ENCODE data around the gene HAT1.
A peak's percentile ranks its signal among the peaks of the same experiment; 100 is the strongest.
"Not testable (repeated sequence)": the region's sequence is repeated elsewhere in the genome, so short reads cannot be mapped to it uniquely, and the experiment has no call there.

The HAT1 gene

GRCh38 chr2:171923206-171923605 is 945 bp downstream of the HAT1 start:
- peak; percentile 24 for DNase-seq

- DNase-seq: no peak
These were observed 2.1 kb downstream of the HAT1 start for GRCh38 chr2:171924170-171924942.

GRCh38 chr2:171930385-171930784 is 8.1 kb downstream of the HAT1 start:
- DNase-seq: no peak

GRCh38 chr2:171939058-171939742 is 16.9 kb downstream of the HAT1 start:
- DNase-seq: no peak

- DNase-seq: no peak
These were observed 17.4 kb downstream of the HAT1 start for GRCh38 chr2:171939743-171940071.

- no peak for DNase-seq
These were observed 19.0 kb downstream of the HAT1 start for GRCh38 chr2:171941316-171941699.

GRCh38 chr2:171943869-171944268 is 21.6 kb downstream of the HAT1 start:
- no peak for DNase-seq

- DNase-seq: no peak
These were observed 30.0 kb downstream of the HAT1 start for GRCh38 chr2:171952276-171952675.

GRCh38 chr2:171952748-171953147 is 30.5 kb downstream of the HAT1 start:
- no peak for DNase-seq

GRCh38 chr2:171956135-171956825 is 34.0 kb downstream of the HAT1 start:
- DNase-seq: no peak

- peak; percentile 28 for DNase-seq
These were observed 34.8 kb downstream of the HAT1 start for GRCh38 chr2:171957061-171957460.

- no peak for DNase-seq
These were observed 36.2 kb downstream of the HAT1 start for GRCh38 chr2:171958475-171958874.

GRCh38 chr2:171959998-171960397 is 37.7 kb downstream of the HAT1 start:
- DNase-seq: no peak

GRCh38 chr2:171960570-171960969 is 38.3 kb downstream of the HAT1 start:
- no peak for DNase-seq

- DNase-seq: no peak
These were observed 40.9 kb downstream of the HAT1 start for GRCh38 chr2:171963198-171963597.

- no peak for DNase-seq
These were observed 42.0 kb downstream of the HAT1 start for GRCh38 chr2:171964308-171964707.

- no peak for DNase-seq
These were observed 43.0 kb downstream of the HAT1 start for GRCh38 chr2:171965238-171965637.

- DNase-seq: no peak
These were observed 43.4 kb downstream of the HAT1 start for GRCh38 chr2:171965661-171966060.

GRCh38 chr2:171966235-171966634 is 44.0 kb downstream of the HAT1 start:
- no peak for DNase-seq

- DNase-seq: no peak
These were observed 44.4 kb downstream of the HAT1 start for GRCh38 chr2:171966688-171967087.

GRCh38 chr2:171968509-171968908 is 46.2 kb downstream of the HAT1 start:
- DNase-seq: no peak

- no peak for DNase-seq
These were observed 50.2 kb downstream of the HAT1 start for GRCh38 chr2:171972329-171972982.

- no peak for DNase-seq
These were observed 56.8 kb downstream of the HAT1 start for GRCh38 chr2:171979103-171979502.

- DNase-seq: not testable (repeated sequence)
These were observed 61.7 kb downstream of the HAT1 start for GRCh38 chr2:171983924-171984323.

Measured in hematopoietic multipotent progenitor cell treated with erythropoietin and hydrocortisone succinate and interleukin-3 and kit ligand, for 8 days (in vitro differentiated cells).